GM19452 (cell line): ENCODE results near the gene DKC1.
"Not testable (repeated sequence)": the region's sequence is repeated elsewhere in the genome, so short reads cannot be mapped to it uniquely, and the experiment has no call there.

ENCODE experiments used
- ATAC-seq: cut with Tn5 transposase; IDR thresholded peaks from one replicate; pipeline ENCODE4 v1.9.1; 2021; ENCODE audit not compliant: unreplicated experiment

DKC1 gene

GRCh38 chrX:154817048-154817618, 54.5 kb downstream of the DKC1 start:
- ATAC-seq = not testable (repeated sequence)

DNA sequence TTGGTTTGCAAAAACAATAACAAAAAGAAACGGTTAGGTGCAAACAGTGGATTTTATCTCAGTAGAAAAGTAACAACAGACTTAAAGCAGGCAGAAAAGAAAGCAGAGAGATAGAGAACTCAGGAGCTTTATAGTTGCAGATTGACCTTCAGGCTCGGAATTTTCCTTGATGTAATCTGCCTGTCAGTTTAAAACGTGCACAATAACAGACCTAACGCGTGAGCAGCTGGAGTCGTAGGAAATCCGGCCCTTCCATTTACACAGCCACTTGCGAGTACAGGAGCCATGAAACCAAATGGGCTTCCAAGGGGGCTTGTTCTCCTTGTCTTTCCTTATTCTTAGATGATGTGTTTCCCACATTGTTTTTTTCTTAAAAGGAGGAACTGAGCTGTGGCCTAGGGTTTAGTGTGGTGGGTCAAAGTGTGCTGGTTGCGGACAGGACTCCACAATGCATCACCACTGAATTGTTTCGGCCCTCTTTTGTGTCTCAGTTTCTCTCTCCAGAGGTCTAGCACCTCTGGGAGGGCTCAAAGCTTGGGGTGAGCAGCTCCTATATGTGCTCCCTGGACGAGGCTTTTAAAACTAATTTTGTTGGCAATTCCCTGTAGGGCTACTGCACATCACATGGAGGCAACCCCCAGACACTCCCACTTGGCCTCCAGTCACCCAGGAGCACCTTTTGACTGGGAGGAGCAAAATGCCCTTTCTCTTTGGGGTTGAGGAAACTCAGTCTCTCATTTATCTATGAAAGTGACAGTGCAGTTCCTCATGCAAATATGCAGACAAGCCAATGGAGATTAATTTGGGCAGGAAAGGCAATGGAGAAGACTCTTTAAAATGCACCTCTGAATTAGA, 56.5 kb downstream of the DKC1 start:
- no peak for ATAC-seq

DNA sequence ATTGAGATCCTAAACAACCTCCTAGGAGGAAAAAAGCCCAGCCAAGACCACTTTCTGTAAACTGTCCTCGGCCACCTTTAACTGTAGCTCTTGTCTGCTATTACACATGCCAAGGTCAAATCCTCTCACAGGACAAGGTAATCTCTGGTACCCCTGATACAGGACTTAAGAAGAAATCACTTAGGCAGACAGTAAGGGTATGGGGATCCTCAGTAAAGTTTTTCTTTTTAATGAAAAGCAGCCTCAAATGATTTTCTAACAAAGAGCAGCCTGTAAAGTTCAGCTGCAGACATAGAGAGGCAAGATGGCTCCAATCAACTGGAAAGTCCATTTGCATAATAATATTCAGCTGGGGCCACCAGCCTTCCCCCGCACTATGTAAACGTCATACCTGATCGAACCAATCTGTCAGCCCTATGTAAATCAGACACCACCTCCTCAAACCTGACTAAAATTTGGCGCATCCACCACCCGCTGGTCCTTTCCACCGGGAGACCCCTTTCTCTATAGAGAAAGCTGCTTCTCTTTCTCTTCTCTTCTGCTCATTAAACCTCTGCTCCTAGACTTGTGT, 57.2 kb downstream of the DKC1 start:
- ATAC-seq = no peak

GRCh38 chrX:154821523-154821922, 58.9 kb downstream of the DKC1 start:
- no peak for ATAC-seq

DNA sequence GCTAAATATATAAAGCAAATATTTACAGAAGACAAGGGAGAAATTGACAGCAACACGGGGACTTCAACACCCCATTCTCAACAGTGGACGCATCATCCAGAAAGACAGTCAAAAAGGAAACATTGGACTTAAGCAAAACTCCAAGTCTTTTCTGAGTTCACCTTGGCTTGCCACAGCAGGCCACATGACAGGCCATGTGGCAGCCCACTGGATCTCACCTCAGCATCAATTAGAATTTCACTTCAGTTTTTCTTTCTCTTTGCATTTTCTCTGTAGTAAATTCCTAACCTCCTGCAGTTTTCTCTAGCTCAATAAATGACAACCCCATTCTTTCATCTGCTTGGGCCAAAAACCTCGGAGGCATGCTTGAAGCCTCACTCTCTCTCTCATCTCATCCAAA, 59.4 kb downstream of the DKC1 start:
- ATAC-seq = no peak

- no peak for ATAC-seq
Measured at GRCh38 chrX:154824638-154825037, 62.0 kb downstream of the DKC1 start.

DNA sequence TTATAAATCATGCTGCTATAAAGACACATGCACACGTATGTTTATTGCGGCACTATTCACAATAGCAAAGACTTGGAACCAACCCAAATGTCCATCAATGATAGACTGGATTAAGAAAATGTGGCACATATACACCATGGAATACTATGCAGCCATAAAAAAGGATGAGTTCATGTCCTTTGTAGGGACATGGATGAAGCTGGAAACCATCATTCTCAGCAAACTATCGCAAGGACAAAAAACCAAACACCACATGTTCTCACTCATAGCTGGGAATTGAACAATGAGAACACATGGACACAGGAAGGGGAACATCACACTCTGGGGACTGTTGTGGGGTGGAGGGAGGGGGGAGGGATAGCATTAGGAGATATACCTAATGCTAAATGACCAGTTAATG, 62.9 kb downstream of the DKC1 start:
- ATAC-seq = not testable (repeated sequence)
